ENCODE data around the gene PPP1R9A.

PPP1R9A gene

GRCh38 chr7:95157381-95157780 lies 250.0 kb downstream of the PPP1R9A start:
- Histone ChIP-seq H3K36me3 (ENCODE audit: insufficient read depth, low read length) (no peaks in the 10 kb centered on the region), H3K9me3 (ENCODE audit: insufficient read depth, low read depth, low read length) (no peaks in the 10 kb centered on the region)
- WGBS, result 93% methylated on average over 8 of the region's 8 CpGs

GRCh38 chr7:95169678-95170077 lies 262.3 kb downstream of the PPP1R9A start:
- H3K27ac ChIP-seq (ENCODE audit: low read depth, low read length), result no peak overlapping the region
- no peaks in the 10 kb centered on the region for H3K4me1 ChIP-seq (ENCODE audit: insufficient read depth, low read length)
- no peaks in the 10 kb centered on the region for H3K9me3 ChIP-seq (ENCODE audit: insufficient read depth, low read depth, low read length)
- H3K9ac ChIP-seq (ENCODE audit: low read depth, low read length), result no peak overlapping the region
- no peaks in the 10 kb centered on the region for H3K36me3 ChIP-seq (ENCODE audit: insufficient read depth, low read length)
- H3K4me3 ChIP-seq (ENCODE audit: low read length), result no peak overlapping the region
- no peaks in the 10 kb centered on the region for H3K27me3 ChIP-seq (ENCODE audit: insufficient read depth, low read length)

More at GRCh38 chr7:95157381-95157780, 250.0 kb downstream of the PPP1R9A start:
- no peaks in the 10 kb centered on the region for H3K4me1 ChIP-seq (ENCODE audit: insufficient read depth, low read length)
- no peaks in the 10 kb centered on the region for H3K27me3 ChIP-seq (ENCODE audit: insufficient read depth, low read length)
- H3K4me3 ChIP-seq (ENCODE audit: low read length), result no peak overlapping the region
- H3K27ac ChIP-seq (ENCODE audit: low read depth, low read length), result no peak overlapping the region
- no peak overlapping the region for H3K9ac ChIP-seq (ENCODE audit: low read depth, low read length)

DNA sequence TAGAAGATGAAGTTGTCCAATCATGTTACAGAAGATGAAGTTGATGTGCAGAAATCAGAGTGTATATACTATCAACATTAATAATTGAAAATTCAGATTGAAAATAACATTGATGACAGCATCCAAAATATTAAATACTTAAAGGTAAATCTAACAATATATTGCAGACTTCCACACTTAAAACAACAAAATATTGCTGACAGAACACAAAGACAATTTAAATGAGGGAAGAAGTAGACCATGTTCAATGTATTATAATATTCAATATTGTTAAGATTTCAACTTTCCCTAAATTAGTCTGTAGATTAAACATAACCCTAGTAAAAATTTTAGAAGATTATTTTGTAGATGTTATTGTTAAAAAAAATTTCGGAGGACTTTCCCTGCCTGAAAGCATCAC lies 265.0 kb downstream of the PPP1R9A start:
- Histone ChIP-seq H3K9me3 (ENCODE audit: insufficient read depth, low read depth, low read length) (no peaks in the 10 kb centered on the region), H3K4me1 (ENCODE audit: insufficient read depth, low read length) (no peaks in the 10 kb centered on the region), H3K4me3 (ENCODE audit: low read length) (no peak overlapping the region), H3K27me3 (ENCODE audit: insufficient read depth, low read length) (no peaks in the 10 kb centered on the region), H3K36me3 (ENCODE audit: insufficient read depth, low read length) (no peaks in the 10 kb centered on the region), H3K27ac (ENCODE audit: low read depth, low read length) (no peak overlapping the region), H3K9ac (ENCODE audit: low read depth, low read length) (no peak overlapping the region)
- 96% methylated on average over 1 of the region's 1 CpG for WGBS

DNA sequence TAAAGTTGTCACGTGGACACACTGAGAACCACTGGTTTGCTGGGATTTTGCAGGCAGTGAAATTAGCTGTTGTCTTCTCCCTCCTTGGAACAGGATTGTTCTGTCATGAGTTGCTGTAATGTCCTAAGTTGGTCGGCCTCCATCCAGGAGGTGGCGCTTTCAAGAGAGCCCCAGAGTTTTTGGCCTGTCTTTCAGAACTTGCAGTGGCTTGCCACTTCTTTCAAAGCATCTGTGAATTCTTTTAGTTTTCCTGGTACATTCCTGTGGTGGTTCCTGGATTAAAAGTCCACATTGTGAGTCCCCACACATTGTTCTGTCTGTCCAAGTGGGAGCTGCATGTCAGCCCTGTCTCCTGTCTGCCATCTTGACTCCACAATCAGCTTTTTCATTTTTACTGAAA lies 283.1 kb downstream of the PPP1R9A start:
- H3K4me1 ChIP-seq (ENCODE audit: insufficient read depth, low read length), result no peaks in the 10 kb centered on the region
- H3K27me3 ChIP-seq (ENCODE audit: insufficient read depth, low read length), result no peaks in the 10 kb centered on the region
- no peak overlapping the region for H3K27ac ChIP-seq (ENCODE audit: low read depth, low read length)
- 97% methylated on average over 3 of the region's 3 CpGs for WGBS
- H3K9ac ChIP-seq (ENCODE audit: low read depth, low read length), result no peak overlapping the region
- H3K9me3 ChIP-seq (ENCODE audit: insufficient read depth, low read depth, low read length), result no peaks in the 10 kb centered on the region
- H3K4me3 ChIP-seq (ENCODE audit: low read length), result no peak overlapping the region
- H3K36me3 ChIP-seq (ENCODE audit: insufficient read depth, low read length), result no peaks in the 10 kb centered on the region

GRCh38 chr7:95191795-95192194 lies 284.4 kb downstream of the PPP1R9A start:
- Histone ChIP-seq H3K4me3 (ENCODE audit: low read length) (no peak overlapping the region), H3K27me3 (ENCODE audit: insufficient read depth, low read length) (no peaks in the 10 kb centered on the region), H3K9me3 (ENCODE audit: insufficient read depth, low read depth, low read length) (no peaks in the 10 kb centered on the region), H3K27ac (ENCODE audit: low read depth, low read length) (no peak overlapping the region), H3K36me3 (ENCODE audit: insufficient read depth, low read length) (no peaks in the 10 kb centered on the region), H3K4me1 (ENCODE audit: insufficient read depth, low read length) (no peaks in the 10 kb centered on the region), H3K9ac (ENCODE audit: low read depth, low read length) (no peak overlapping the region)

DNA sequence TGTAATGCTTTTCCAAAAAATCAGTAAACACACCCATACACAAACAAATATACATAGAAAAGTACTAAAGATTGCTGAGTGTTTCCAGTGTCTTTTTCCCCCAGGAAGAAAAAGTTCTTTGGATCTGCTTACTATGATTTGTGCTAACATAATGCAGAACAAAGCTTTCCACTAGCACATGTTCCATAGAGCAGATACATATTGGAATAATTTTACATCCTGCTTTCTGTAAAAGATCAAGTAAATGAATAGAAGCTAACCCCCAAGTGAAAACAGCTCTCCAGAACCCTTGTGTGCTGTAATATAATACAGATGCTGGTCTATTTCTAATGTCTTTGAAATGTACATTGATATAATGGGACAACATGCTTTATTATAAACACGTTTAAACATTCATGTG lies 291.5 kb downstream of the PPP1R9A start:
- no CpG with 5 or more reads among the region's 1 CpG for WGBS
- Histone ChIP-seq H3K4me3 (ENCODE audit: low read length) (no peak overlapping the region), H3K36me3 (ENCODE audit: insufficient read depth, low read length) (peaks cover 3% of the 10 kb centered on the region; the same call in 1 of the 2 replicates), H3K27me3 (ENCODE audit: insufficient read depth, low read length) (no peaks in the 10 kb centered on the region), H3K9ac (ENCODE audit: low read depth, low read length) (no peak overlapping the region), H3K27ac (ENCODE audit: low read depth, low read length) (no peak overlapping the region), H3K4me1 (ENCODE audit: insufficient read depth, low read length) (no peaks in the 10 kb centered on the region), H3K9me3 (ENCODE audit: insufficient read depth, low read depth, low read length) (no peaks in the 10 kb centered on the region)

DNA sequence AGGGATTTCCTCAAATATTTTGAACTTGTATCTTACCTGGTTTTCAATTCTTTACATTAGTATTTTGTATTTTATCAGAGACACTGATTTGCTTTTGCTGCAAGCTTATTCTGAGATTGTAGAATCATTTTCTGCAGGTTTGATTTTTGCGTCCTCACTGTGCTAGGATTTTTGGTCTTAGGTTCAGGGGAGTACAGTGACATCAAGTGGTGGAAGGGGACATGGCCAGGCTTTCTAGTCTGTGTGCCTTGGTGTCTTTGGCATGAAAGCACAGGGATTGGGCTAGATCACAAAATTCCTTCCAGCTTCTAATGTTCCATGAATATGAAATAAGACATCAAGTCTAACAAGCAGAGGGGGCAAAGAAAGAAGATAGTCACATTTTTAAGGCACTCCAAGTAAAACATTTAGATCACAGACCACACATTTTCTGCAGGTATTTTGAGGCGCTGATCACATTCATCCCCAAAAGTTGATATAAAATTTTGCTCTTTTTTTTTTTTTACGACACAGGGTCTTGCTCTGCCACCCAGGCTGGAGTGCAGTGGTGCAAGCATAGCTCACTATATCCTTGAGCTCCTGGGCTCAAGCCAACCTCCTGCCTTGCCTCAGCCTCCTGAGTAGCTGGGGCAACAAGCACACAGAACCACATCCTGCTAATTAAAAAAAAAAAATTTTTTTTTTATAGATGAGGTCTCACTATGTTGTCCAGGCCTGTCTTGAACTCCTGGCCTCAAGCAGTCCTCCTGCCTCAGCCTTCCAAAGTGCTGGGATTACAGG lies 292.6 kb downstream of the PPP1R9A start:
- 85% methylated on average over 3 of the region's 3 CpGs for WGBS
- Histone ChIP-seq H3K4me1 (ENCODE audit: insufficient read depth, low read length) (no peaks in the 10 kb centered on the region), H3K27me3 (ENCODE audit: insufficient read depth, low read length) (no peaks in the 10 kb centered on the region), H3K4me3 (ENCODE audit: low read length) (no peak overlapping the region), H3K9me3 (ENCODE audit: insufficient read depth, low read depth, low read length) (no peaks in the 10 kb centered on the region), H3K27ac (ENCODE audit: low read depth, low read length) (no peak overlapping the region), H3K9ac (ENCODE audit: low read depth, low read length) (no peak overlapping the region), H3K36me3 (ENCODE audit: insufficient read depth, low read length) (peaks cover 3% of the 10 kb centered on the region; the same call in 1 of the 2 replicates)

DNA sequence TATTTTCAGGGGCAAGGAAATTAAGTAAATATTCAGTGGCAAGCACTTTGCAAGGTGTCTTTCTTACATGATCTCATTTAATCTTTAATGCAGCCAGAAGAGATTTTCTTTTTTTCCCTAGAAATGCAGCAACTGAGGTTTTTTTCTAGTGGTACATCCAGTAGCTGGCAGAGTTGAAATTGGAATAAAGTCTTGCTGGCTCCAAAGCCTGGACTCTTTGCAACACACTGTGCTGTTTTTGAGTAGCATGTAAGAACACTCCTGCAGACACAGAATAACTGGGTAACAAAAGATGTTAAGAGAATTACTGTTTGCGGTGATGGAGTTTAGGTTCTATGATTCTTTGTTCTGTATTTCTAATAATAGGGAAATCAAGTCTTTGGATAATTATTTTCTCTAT lies 293.3 kb downstream of the PPP1R9A start:
- Histone ChIP-seq H3K9me3 (ENCODE audit: insufficient read depth, low read depth, low read length) (no peaks in the 10 kb centered on the region), H3K9ac (ENCODE audit: low read depth, low read length) (no peak overlapping the region), H3K27me3 (ENCODE audit: insufficient read depth, low read length) (no peaks in the 10 kb centered on the region), H3K4me3 (ENCODE audit: low read length) (no peak overlapping the region), H3K27ac (ENCODE audit: low read depth, low read length) (no peak overlapping the region), H3K4me1 (ENCODE audit: insufficient read depth, low read length) (no peaks in the 10 kb centered on the region), H3K36me3 (ENCODE audit: insufficient read depth, low read length) (peaks cover 3% of the 10 kb centered on the region; the same call in 1 of the 2 replicates)
- 86% methylated on average over 1 of the region's 1 CpG for WGBS

- H3K36me3 ChIP-seq (ENCODE audit: insufficient read depth, low read length), result peaks cover 3% of the 10 kb centered on the region; the same call in 1 of the 2 replicates
- H3K4me3 ChIP-seq (ENCODE audit: low read length), result no peak overlapping the region
- no peaks in the 10 kb centered on the region for H3K27me3 ChIP-seq (ENCODE audit: insufficient read depth, low read length)
- H3K27ac ChIP-seq (ENCODE audit: low read depth, low read length), result no peak overlapping the region
- no peak overlapping the region for H3K9ac ChIP-seq (ENCODE audit: low read depth, low read length)
- H3K9me3 ChIP-seq (ENCODE audit: insufficient read depth, low read depth, low read length), result no peaks in the 10 kb centered on the region
- no peaks in the 10 kb centered on the region for H3K4me1 ChIP-seq (ENCODE audit: insufficient read depth, low read length)
These were observed 294.3 kb downstream of the PPP1R9A start for GRCh38 chr7:95201727-95202126.

GRCh38 chr7:95204618-95205017 lies 297.2 kb downstream of the PPP1R9A start:
- H3K27ac ChIP-seq (ENCODE audit: low read depth, low read length), result no peak overlapping the region
- no peak overlapping the region for H3K4me3 ChIP-seq (ENCODE audit: low read length)
- no peaks in the 10 kb centered on the region for H3K27me3 ChIP-seq (ENCODE audit: insufficient read depth, low read length)
- H3K4me1 ChIP-seq (ENCODE audit: insufficient read depth, low read length), result no peaks in the 10 kb centered on the region
- 93% methylated on average over 6 of the region's 6 CpGs for WGBS
- H3K9me3 ChIP-seq (ENCODE audit: insufficient read depth, low read depth, low read length), result no peaks in the 10 kb centered on the region
- H3K36me3 ChIP-seq (ENCODE audit: insufficient read depth, low read length), result no peaks in the 10 kb centered on the region
- H3K9ac ChIP-seq (ENCODE audit: low read depth, low read length), result no peak overlapping the region

- Histone ChIP-seq H3K9ac (ENCODE audit: low read depth, low read length) (no peak overlapping the region), H3K9me3 (ENCODE audit: insufficient read depth, low read depth, low read length) (no peaks in the 10 kb centered on the region), H3K4me1 (ENCODE audit: insufficient read depth, low read length) (no peaks in the 10 kb centered on the region), H3K36me3 (ENCODE audit: insufficient read depth, low read length) (no peaks in the 10 kb centered on the region), H3K4me3 (ENCODE audit: low read length) (no peak overlapping the region), H3K27ac (ENCODE audit: low read depth, low read length) (no peak overlapping the region), H3K27me3 (ENCODE audit: insufficient read depth, low read length) (no peaks in the 10 kb centered on the region)
- WGBS, result 75% methylated on average over 1 of the region's 1 CpG
These were observed 298.4 kb downstream of the PPP1R9A start for GRCh38 chr7:95205665-95206225.

All from HUES64 (cell line).